IMR-90 (cell line): ENCODE data around the gene DHRS12. TPM values are rescaled to one million over a fixed set of nuclear protein-coding genes. Genes with fewer than 3 reads are reported as not detected.

Experiments used
- ATAC-seq: fragments of 200-7000 bp; cut with Tn5 transposase; 2 replicates; pipeline ENCODE4 v1.9.1; 2020; ENCODE audit warnings: low read depth, mild to moderate bottlenecking, moderate library complexity
- BruUV-seq: library from RNA; stranded (reverse); fragments of 400-500 nt; replicated peaks from 2 replicates; lab custom pipeline; 2021; lab: Mats Ljungman, UMichigan
- CTCF ChIA-PET: fragments of 300-600 bp; formaldehyde crosslinking; extraction: SDS; loops from one replicate; lab custom pipeline; 2021; ENCODE audit warnings: antibody characterized with exemption; lab: Yijun Ruan, JAX
- POLR2A ChIA-PET: fragments of 300-600 bp; sonication (Branson Sonifier 250); formaldehyde crosslinking; loops from one replicate; lab custom pipeline; 2022; ENCODE audit warnings: antibody characterized with exemption; ENCODE audit not compliant: unreplicated experiment; lab: Charles Lee
- DNase-seq: peaks from one replicate; pipeline ENCODE4 v3.0.0; 2013
- H2AFZ ChIP-seq: replicated peaks from 2 replicates; pipeline ENCODE3; 2013; ENCODE audit warnings: low read length, mild to moderate bottlenecking; ENCODE audit not compliant: poor library complexity
- H2AK5ac ChIP-seq: 2 replicates; pipeline ENCODE4 v1.6.1; 2013; ENCODE audit warnings: low read depth, low read length, inconsistent platforms
- H2AK9ac ChIP-seq: replicated peaks from 2 replicates; pipeline ENCODE3; 2013; ENCODE audit warnings: mild to moderate bottlenecking, low read depth, low read length, moderate library complexity; ENCODE audit not compliant: poor library complexity
- H2BK120ac ChIP-seq: 2 replicates; pipeline ENCODE4 v1.6.1; 2013; ENCODE audit warnings: low read depth, low read length, inconsistent platforms
- H2BK15ac ChIP-seq: 3 replicates; pipeline ENCODE4 v1.6.1; 2013; ENCODE audit warnings: low read depth, low read length, inconsistent platforms
- H2BK20ac ChIP-seq: 2 replicates; pipeline ENCODE4 v1.6.1; 2013; ENCODE audit warnings: low read depth, mild to moderate bottlenecking, inconsistent platforms, low read length, moderate library complexity
- H2BK5ac ChIP-seq: 2 replicates; pipeline ENCODE4 v1.6.1; 2013; ENCODE audit warnings: mild to moderate bottlenecking, low read depth, low read length, inconsistent platforms; ENCODE audit not compliant: poor library complexity, severe bottlenecking
- H3K14ac ChIP-seq: replicated peaks from 2 replicates; pipeline ENCODE4 v1.6.1; 2013; ENCODE audit warnings: low read depth, low read length, inconsistent platforms
- H3K18ac ChIP-seq: 2 replicates; pipeline ENCODE4 v1.6.1; 2013; ENCODE audit warnings: low read depth, low read length, control low read depth
- H3K23ac ChIP-seq: 2 replicates; pipeline ENCODE4 v1.6.1; 2013; ENCODE audit warnings: low read depth, low read length, inconsistent platforms
- H3K27ac ChIP-seq: 2 replicates; pipeline ENCODE4 v1.5.1; 2013; ENCODE audit warnings: mild to moderate bottlenecking, control low read depth, low read length; ENCODE audit not compliant: insufficient read depth
- H3K27me3 ChIP-seq: 2 replicates; pipeline ENCODE4 v1.6.1; 2013; ENCODE audit warnings: low read length; ENCODE audit not compliant: control insufficient read depth, insufficient read depth
- H3K36me3 ChIP-seq: 2 replicates; pipeline ENCODE4 v1.6.1; 2013; ENCODE audit warnings: low read length, mixed read lengths; ENCODE audit not compliant: control insufficient read depth, insufficient read depth
- H3K4ac ChIP-seq: 2 replicates; pipeline ENCODE4 v1.6.1; 2013; ENCODE audit warnings: low read depth, low read length, inconsistent platforms
- H3K4me1 ChIP-seq: 2 replicates; pipeline ENCODE4 v1.6.1; 2013; ENCODE audit warnings: low read length, mixed read lengths; ENCODE audit not compliant: control insufficient read depth, insufficient read depth
- H3K4me2 ChIP-seq: 2 replicates; pipeline ENCODE4 v1.6.1; 2013; ENCODE audit warnings: low read depth, mild to moderate bottlenecking, control low read depth, low read length, moderate library complexity
- H3K4me3 ChIP-seq: 2 replicates; pipeline ENCODE4 v1.5.1; 2013; ENCODE audit warnings: low read depth, mild to moderate bottlenecking, control low read depth, low read length, moderate library complexity; ENCODE audit not compliant: insufficient read depth
- H3K56ac ChIP-seq: 2 replicates; pipeline ENCODE4 v1.6.1; 2013; ENCODE audit warnings: low read length, inconsistent platforms; ENCODE audit not compliant: insufficient read depth; ENCODE audit errors: extremely low read depth
- H3K79me1 ChIP-seq, 2 experiments: 2 replicates each; pipeline ENCODE4 v1.6.1; 2013; ENCODE audit warnings: low read length in 2 of 2, inconsistent platforms in 1 of 2, low read depth in 1 of 2
- H3K9ac ChIP-seq: 2 replicates; pipeline ENCODE4 v1.6.1; 2013; ENCODE audit warnings: low read depth, low read length, control low read depth
- H3K9me1 ChIP-seq: 2 replicates; pipeline ENCODE4 v1.6.1; 2013; ENCODE audit warnings: low read length, inconsistent platforms; ENCODE audit not compliant: insufficient read depth
- H3K9me3 ChIP-seq: 2 replicates; pipeline ENCODE4 v1.6.1; 2013; ENCODE audit warnings: low read length; ENCODE audit not compliant: control insufficient read depth, insufficient read depth
- H4K20me1 ChIP-seq: 2 replicates; pipeline ENCODE4 v1.6.1; 2013; ENCODE audit warnings: low read length, inconsistent platforms; ENCODE audit not compliant: insufficient read depth
- H4K5ac ChIP-seq: 2 replicates; pipeline ENCODE4 v1.6.1; 2013; ENCODE audit warnings: mild to moderate bottlenecking, low read depth, low read length, control low read depth
- H4K8ac ChIP-seq, 2 experiments: 2 replicates each; pipeline ENCODE4 v1.6.1; 2013; ENCODE audit warnings: low read depth in 2 of 2, low read length in 2 of 2, control low read depth in 1 of 2, inconsistent platforms in 1 of 2
- H4K91ac ChIP-seq: 2 replicates; pipeline ENCODE4 v1.6.1; 2013; ENCODE audit warnings: low read depth, low read length, inconsistent platforms; ENCODE audit not compliant: insufficient read depth
- CEBPB ChIP-seq: IDR thresholded peaks from 2 replicates; pipeline ENCODE4 v1.6.1; 2012; ENCODE audit warnings: low read depth, low read length, improper control_type of control experiment
- MXI1 ChIP-seq: IDR thresholded peaks from 2 replicates; pipeline ENCODE4 v1.6.1; 2012; ENCODE audit warnings: low read depth, mild to moderate bottlenecking, low read length, moderate library complexity, borderline replicate concordance
- POLR2A ChIP-seq: IDR thresholded peaks from 2 replicates; pipeline ENCODE4 v1.6.1; 2012; ENCODE audit warnings: mild to moderate bottlenecking, low read depth, low read length
- WGBS, 2 experiments: methylation state at CpG; one replicate each; pipeline versions ENCODE4 v1.1.5 to v1.1.7; 2013; ENCODE audit warnings: missing lambda C conversion rate in 2 of 2; ENCODE audit not compliant: insufficient read length in 1 of 2; ENCODE audit errors: extremely low coverage in 2 of 2; 5-methylcytosine and 5-hydroxymethylcytosine counted together
- dilution Hi-C: fragments of 300-500 bp; cut with HindIII; formaldehyde crosslinking; loops from one replicate; pipeline ENCODE4 v1.14.3; 2018; ENCODE audit warnings: low sequenced_read_pairs; ENCODE audit not compliant: unreplicated experiment
- in situ Hi-C: fragments of 300-500 bp; cut with MboI; formaldehyde crosslinking; loops from 3 replicates; pipeline ENCODE4 v1.14.3; 2019; ENCODE audit warnings: low sequenced_read_pairs, inconsistent platforms, mixed read lengths
- intact Hi-C: fragments of 100-400 bp; cut with micrococcal nuclease; formaldehyde crosslinking; loops from 2 replicates; pipeline ENCODE4 v1.10.0; 2022
- polyA plus RNA-seq, 3 experiments: library from polyadenylated mRNA; depleted of rRNA; stranded (reverse); fragments of >200 nt; gene quantifications; 2 replicates each; pipeline ENCODE4 v1.2.3, GENCODE V29; 2012; ENCODE audit warnings: low replicate concordance in 1 of 3
- total RNA-seq: library from RNA; depleted of rRNA; stranded (reverse); fragments of >200 nt; gene quantifications from 2 replicates; pipeline ENCODE4 v1.2.3, GENCODE V29; 2012

DHRS12 gene
- total and polyA plus RNA-seq, 2 of the 4 experiments (the other 2 are of a cell fraction): 1.3 to 1.6 TPM

- no CpG with 5 or more reads among the region's 3 CpGs for WGBS, 2 experiments
- H3K27ac ChIP-seq: peak overlapping the region; percentile 47; the same call in 1 of the 2 replicates
- in situ Hi-C loops: no loop called here
- no peak overlapping the region for H3K4me2 ChIP-seq
- H4K5ac ChIP-seq: no peak overlapping the region
- DNase-seq (peak; percentile 90), ATAC-seq (0 out of 2 replicates have a peak, but pooled peaks have one; percentile 9)
- POLR2A ChIA-PET: no interaction called here
- H3K79me1 ChIP-seq: peaks cover 28 to 54% of the 10 kb centered on the region in 2 experiments
- H2AK5ac ChIP-seq: peak overlapping the region; percentile 72; the same call in 1 of the 2 replicates
- H3K23ac ChIP-seq: peak overlapping the region; percentile 24; the same call in 1 of the 2 replicates
- H4K8ac ChIP-seq: peak overlapping the region in 1 of 2 experiments; percentile 22; a peak in 1 of 4 replicates
- no TSS peak for BruUV-seq
- CTCF ChIA-PET: no interaction called here
- no peak overlapping the region for H2AK9ac ChIP-seq
- H3K36me3 ChIP-seq: no peaks in the 10 kb centered on the region
- H3K4me3 ChIP-seq: no peak overlapping the region
- H3K18ac ChIP-seq: peak overlapping the region; percentile 67
- dilution Hi-C loops: no loop called here
- H2BK20ac ChIP-seq: 0 out of 2 replicates have a peak overlapping the region, but pooled peaks have one; percentile 66
- no peaks in the 10 kb centered on the region for H3K9me3 ChIP-seq
- intact Hi-C loops: no loop called here
- H3K14ac ChIP-seq: peak overlapping the region; percentile 48; the same call in 1 of the 2 replicates
- H3K27me3 ChIP-seq: no peaks in the 10 kb centered on the region
- H2BK120ac ChIP-seq: peak overlapping the region; percentile 52; the same call in 1 of the 2 replicates
- H3K56ac ChIP-seq: no peak overlapping the region
- peaks cover 25% of the 10 kb centered on the region for H3K4me1 ChIP-seq
- H2BK5ac ChIP-seq: peak overlapping the region; percentile 34
- TF ChIP-seq POLR2A (no peak), MXI1 (no peak), CEBPB (peak; percentile 92)
- no peak overlapping the region for H4K91ac ChIP-seq
- peaks cover 29% of the 10 kb centered on the region for H3K9me1 ChIP-seq
- H2BK15ac ChIP-seq: peak overlapping the region; percentile 51; the same call in 1 of the 3 replicates
- no peak overlapping the region for H3K9ac ChIP-seq
- H3K4ac ChIP-seq: peak overlapping the region; percentile 70; the same call in 1 of the 2 replicates
- no peaks in the 10 kb centered on the region for H4K20me1 ChIP-seq
- no peak overlapping the region for H2AFZ ChIP-seq
Measured at GRCh38 chr13:51726446-51727193, 77.3 kb downstream of the DHRS12 start.
